GM19023 (cell line): ENCODE data around the gene JAKMIP2.
"Not testable (repeated sequence)": the region's sequence is repeated elsewhere in the genome, so short reads cannot be mapped to it uniquely, and the experiment has no call there.

Experiments
- ATAC-seq: cut with Tn5 transposase; IDR thresholded peaks from one replicate; pipeline ENCODE4 v1.9.1; 2021; ENCODE audit warnings: mild to moderate bottlenecking, moderate library complexity; ENCODE audit not compliant: unreplicated experiment

JAKMIP2 gene

DNA sequence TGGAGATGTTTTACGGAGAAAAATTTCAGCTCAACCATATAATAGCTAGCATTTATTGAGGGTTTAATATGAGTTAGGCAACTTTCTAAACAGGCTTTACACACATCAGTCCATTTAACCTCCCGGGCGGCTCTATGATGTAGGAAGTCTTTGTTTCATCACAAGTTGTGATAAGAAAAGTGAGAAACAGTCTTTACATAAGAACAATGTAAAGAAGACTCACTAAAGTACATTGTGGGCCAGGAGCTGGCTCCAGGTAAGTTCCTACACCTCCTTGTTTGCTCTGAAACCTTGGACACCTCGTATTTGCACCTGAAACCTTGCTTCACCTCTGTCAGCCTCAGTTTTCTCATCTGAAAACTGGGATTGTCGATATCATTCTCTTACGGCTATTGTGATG, 116.1 kb downstream of the JAKMIP2 start:
- ATAC-seq: no peak

DNA sequence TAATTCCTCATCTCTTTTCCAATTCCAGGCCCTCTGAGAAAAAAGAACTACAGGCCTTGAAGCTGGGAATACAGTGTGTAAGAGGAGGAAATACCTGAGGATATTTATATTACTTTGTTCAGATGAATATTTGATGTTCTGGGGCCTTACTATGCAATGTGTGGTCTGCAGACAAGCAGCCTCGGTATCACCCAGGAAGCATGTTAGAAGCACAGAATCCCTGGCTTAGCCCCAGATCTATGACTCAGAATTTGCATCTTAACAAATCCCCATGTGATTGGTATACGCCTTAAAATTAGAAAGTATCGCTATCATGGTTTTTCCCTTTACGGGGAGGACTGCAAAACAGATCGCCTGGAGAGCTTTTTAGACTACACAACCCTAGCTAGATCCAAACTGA, 121.0 kb downstream of the JAKMIP2 start:
- ATAC-seq: no peak

DNA sequence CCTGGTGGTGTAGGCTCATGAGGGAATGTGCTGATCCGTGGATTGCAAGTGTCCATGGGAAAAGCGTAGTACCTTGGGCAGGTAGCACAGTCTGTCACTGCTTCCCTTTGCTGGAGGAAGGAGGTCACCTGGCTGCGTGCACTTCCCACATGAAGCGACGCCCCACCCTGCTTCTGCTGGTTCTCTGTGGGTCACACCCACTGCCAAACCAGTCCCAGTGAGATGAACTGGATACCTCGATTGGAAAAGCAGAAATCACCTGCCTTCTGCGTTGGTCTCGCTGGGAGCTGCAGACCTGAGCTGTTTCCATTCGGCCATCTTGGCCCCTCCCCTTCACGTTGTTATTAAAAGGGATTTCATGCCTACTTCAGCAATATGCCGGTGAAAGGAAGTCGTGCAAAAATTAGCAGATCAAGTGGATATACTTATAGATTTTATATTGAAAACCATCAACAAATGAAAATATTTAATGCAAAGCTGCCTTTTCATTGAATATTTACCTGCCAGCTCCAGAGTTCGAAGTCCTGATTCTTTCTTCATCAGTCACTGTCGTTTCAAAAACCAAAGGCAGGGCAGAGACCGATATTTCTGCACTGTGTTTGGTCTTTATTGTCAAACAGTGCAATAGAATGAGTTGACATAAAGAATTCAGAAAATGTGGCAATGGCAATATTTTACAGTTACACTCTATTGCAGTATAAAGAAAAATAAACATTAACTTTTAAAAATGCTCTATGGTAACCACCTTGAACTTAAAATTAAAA, 123.2 kb downstream of the JAKMIP2 start:
- ATAC-seq: no peak

DNA sequence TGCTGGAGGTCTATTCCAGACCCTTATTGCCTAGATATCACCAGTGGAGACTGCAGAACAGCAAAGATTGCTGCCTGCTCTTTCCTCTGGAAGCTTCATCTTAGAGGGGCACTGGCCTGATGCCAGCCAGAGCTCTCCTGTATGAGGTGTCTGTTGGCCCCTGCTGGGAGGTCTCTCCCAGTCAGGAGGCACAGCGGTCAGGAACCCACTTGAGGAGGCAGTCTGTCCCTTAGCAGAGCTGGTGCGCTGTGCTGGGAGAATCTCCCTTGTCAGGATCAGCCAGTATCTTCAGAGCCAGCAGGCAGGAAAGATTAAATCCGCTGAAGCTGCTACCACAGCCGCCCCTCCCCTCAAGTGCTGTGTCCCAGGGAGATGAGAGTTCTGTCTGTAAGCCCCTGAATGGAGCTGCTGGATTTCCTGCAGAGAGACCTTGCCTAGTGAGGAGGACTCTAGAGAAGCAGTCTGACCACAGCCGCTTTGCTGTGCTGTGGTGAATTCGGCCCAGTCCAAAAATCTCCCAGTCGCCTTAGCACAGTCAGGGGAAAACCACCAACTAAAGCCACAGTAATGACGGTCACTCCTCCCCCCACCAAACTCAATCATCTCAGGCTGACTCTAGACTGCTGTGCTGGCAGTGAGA, 124.1 kb downstream of the JAKMIP2 start:
- ATAC-seq: no peak

DNA sequence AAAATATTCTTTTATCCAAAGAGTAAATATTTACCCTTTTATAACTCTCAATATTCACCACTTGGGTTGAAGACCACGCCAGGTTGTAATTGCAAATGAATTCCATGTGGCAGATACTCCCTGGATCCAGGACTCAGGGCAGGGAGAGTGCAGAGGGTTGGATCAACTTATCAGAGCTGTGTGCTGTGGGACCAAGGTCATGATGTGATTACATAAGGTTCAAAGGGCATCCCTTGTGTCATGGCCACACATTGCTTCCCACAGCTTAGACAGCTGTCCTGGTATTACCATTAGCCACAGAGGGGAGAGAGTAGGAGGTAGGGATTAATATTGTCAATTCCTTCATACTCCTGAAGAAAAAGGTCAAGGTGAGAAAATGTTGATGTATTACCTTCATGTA, 133.9 kb downstream of the JAKMIP2 start:
- ATAC-seq: no peak

DNA sequence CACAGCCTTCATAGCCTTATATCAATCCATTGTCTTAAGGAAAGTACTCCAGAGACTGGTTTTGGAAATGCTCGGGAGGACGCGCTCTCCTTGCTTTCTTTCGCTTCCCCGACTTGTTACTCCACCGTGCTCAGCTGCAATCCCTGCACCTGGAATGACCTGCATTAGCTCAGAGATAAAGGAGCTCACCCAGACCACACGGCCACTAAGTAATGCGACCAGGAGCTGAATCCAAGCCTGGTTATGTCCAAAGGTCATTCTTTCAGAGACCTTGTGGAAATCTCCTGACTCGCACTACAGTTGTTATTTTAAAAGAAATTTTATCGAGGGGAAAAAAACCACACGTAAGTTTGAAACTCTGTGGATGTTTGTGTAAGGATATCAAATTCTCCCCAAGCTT, 137.3 kb downstream of the JAKMIP2 start:
- ATAC-seq: no peak

DNA sequence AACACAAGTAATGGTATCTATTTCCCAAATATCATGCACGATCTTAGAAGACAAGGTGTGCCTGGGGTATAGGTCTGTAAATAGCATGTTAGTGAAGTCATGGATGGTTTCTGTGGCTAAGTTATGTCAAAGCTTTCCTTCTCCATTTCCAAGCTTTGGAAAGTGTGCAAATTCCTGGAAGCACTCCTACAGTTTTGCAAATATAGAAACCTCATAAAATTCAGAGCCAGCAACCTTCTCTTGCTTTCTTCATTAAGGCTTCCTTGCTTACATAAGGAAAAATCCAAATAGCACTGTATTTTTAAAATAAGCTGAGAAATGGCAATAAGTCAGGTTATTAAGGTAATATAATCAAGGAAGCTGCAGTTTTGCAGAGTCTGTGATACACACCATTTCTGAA, 138.1 kb downstream of the JAKMIP2 start:
- no peak for ATAC-seq

DNA sequence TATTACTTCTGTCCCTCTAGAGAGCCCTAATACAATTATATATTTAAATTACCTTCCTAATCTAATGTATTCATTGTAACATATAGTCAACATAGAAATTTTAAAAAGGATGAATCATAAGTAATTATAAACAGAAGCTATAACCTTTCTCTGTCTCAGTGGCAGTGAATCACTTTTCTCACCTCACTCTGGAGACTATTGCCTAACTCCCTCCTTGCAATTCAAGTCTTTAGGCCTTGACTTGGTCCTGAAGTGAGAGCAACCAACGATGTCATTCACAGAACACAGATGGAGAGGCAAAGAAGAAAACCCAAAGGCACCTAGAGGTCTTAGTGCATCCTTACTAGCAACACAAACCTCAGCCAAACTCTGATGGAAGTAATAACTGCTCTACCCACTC, 139.4 kb downstream of the JAKMIP2 start:
- ATAC-seq: no peak

DNA sequence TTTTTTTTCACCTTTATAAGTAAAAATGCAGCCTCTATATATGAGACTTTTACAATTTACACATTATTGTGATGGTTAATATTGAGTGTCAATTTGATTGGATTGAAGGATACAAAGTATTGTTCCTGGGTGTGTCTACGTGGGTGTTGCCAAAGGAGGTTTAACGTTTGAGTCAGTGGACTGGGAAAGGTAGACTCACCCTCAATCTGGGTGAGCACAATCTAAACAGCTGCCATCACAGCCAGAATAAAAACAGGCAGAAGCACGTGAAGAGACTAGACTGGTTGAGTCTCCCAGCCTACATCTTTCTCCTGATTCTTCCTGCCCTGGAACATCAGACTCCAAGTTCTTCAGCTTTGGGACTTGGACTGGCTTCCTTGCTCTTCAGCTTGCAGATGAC, 139.9 kb downstream of the JAKMIP2 start:
- no peak for ATAC-seq

DNA sequence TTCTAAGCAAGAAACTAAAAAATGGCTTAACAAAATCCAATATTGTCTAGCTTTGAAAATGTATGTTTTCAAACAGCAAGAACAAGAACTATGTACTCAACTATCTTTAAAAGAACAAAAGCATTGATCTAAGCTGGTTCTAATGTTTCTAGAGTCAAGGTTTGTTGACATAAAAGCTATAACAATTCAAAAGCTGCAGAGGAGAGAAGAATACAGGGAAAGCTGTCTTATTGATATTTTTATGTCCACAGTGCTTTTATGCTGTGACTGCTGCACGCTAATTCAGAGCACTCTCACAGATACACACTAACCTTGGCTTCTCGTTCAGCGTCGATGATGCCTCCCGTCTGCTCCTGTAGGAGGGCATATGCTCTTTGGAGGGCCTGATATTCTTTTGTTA, 143.2 kb downstream of the JAKMIP2 start:
- no peak for ATAC-seq

DNA sequence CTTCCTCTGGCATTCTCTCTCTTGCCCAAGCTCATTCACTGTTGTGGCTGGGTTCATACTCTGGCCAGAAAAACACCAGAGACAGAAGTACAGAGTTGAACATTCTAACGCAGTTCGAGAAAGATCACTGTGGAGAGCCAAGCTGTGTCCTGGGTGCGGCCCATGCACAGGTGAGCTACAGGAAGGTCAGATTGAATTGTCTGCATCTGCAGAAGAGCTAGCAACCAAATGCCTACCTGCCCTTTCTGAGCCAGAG, 145.9 kb downstream of the JAKMIP2 start:
- no peak for ATAC-seq

DNA sequence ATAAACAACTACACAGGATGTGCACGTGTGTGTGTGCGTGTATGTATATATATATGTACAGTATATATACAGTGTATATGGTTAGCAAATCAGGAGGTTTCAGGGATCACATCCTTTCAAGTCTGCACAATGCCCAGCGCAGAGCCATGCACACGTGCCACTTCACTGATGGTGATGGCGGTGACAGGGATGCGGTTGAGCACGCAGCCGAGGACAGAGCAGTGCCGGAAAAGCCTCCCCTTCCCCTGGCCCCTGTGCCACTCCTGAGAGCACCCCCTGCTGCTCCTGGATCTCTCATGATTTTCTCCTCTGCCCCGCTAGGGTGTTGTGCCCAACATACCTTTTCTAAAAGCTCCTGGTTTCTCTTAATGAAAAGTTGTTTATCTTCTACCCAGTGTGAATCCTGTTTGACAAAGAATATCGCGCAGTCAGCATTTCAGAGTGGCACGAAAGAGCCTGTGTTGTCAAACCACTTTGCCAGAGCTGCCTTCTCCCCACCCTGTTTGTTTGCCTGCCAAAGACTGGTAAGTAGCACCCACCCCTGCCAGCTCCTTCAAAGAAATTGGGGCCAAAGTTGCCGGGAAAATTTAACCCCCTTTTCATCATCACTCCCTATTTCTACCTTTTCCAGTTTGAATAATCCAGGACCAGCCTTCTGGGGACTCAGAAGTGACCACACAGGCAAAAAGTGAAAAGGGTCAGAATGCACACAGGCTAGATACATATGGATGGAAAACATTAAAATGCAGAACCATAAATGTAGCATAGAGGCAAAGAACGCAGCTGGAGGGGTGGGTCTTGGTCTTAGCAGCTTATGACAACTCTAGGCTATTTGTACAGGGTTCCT, 146.4 kb downstream of the JAKMIP2 start:
- ATAC-seq: no peak

DNA sequence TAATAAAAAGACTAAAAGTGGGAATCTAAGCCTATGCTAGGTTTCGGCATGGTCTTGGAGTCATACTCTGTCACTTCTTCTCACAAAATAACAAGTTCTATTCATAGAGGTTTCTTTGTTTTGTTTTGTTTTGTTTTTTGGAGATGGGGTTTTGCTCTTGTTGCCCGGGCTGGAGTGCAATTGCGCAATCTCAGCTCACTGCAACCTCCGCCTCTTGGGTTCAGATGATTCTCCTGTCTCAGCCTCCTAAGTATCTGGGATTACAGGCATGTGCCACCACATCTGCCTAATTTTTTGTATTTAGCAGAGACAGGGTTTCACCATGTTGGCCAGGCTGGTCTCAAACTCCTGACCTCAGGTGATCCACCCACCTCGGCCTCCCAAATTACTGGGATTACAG, 147.1 kb downstream of the JAKMIP2 start:
- not testable (repeated sequence) for ATAC-seq

DNA sequence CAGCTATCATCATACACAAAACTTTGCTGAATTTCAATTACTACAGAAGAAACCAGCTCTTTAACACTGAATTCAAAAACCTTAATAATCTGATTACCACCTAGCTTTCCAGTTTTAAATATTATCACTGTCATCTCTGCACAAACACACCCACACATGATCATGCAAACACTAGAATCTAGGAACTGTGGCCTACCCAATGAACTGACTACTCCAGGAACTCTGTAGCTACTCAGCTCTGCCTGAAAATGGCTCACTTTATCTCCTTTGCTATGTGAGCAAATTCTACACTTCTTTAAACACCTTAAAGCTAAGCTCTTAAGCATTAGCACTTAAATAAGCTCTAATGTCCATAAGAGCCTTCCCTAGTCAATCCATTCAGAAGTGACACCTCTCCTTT, 149.4 kb downstream of the JAKMIP2 start:
- ATAC-seq: no peak

DNA sequence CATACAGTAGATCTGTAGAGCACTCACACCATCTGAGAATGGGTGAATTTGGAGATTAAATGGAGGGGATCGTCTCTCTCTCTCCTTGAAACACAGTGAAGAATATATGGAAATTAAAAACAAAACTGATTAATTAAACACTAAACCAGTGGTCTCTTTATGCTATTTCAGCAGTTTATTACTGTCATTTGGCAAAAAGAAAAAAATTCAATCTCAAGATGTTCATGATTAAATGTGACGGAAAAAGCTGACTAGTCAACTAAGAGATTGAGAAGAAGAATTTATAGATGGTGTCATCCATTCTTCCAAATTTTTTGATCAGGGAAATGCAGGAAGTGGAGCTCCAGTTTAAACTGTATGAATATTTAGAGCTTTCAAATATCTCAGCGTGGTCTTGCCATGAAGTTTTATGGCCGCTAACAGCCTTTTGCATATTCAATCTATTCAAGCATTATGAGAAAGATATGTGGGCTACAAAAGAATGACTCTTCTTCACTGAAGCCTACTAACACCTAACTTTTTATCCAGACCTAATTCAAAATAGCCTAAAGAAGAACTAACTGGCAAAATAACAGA, 151.0 kb downstream of the JAKMIP2 start:
- ATAC-seq: no peak

DNA sequence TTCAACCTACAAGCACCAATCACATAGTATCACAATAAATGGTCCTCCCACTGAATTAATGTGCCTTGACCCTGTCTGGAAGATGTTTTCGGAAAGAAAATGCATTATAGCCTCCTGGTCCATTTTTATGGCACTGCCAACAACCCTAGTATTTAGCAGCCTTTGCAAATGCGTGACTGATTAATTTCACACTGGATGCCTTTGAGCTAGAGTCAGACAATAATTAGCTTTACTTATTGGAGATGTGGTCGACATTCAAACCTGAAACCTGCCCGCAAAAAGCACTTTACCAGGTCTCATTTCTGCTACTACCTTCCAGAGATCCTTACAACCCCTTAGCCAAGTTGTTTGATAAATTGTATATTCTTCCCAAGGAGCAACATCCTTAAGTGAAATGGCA, 153.3 kb downstream of the JAKMIP2 start:
- no peak for ATAC-seq

DNA sequence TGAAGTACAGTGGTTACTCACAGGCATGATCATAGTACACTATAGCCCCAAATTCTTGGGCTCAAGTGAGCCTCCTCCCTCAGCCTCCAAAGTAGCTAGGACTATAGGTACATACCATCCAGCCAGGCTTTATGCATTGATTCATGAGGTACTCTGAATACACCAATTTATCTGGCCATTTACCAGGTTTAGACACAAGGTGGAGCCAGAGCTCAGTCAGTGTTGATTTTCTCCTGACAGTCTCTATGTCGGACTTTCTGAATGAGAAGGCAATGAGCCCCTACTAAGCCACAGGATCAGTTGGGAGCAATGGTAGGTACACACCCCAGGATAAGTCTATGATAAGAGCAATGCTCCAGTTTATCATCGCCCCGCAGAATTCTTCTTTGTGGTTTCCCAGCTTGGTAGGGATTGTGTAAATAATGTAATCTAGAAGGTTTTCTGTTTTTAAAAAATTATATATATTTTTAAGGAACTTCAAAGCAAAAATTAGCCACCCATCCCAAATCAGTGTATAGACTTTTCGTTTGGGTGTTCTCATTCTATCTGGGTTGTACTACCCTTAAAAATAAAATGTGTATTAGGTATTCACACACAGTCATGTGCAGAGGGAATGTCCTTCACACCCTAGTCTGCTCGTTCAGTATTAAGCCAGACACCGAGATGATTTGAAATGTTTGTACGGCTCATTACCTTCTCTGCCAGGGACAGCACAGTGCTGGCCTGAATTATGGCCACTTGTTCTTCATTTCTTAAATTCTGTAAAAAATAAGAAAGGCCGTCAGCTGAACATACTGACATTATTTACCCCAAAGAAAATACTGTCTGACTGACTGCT, 154.3 kb downstream of the JAKMIP2 start:
- peak; percentile 88 for ATAC-seq

DNA sequence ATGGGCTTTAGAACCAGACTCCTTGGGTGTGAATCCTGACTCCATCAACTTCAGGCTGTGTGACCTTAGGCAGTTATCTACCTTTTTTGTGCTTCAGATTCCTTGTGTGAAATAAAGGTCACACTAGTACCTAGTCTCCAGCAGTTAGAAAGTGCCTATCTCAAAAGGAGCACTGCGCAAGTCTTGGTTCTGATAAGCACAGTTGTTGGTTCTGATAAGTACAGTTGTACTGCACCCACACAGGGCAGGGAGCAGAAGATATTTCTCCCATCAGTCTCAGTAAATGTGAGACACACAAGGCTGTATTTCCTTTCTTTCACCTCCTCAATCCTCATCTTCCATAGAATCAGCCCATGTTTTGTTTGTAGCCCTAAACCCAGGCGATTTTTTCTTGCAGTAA, 156.1 kb downstream of the JAKMIP2 start:
- no peak for ATAC-seq

DNA sequence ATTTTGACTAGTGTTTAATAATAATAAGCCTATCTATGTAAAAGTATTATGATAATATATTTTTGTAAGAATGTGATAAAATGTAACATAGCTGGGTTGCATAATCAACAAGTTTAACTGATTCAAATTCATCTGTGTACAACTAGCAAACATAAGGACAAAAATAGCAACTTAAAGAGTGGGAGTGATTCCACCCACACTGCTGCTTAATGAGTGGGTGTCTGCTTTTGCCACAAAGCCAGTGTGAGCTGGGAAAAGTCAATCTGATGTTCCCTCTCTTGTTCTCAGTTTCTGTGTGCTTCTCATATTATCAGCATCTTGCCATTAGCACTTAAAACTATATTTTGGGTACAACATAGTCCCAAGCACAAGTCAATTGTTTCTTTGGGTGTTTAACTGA, 161.5 kb downstream of the JAKMIP2 start:
- ATAC-seq: no peak

DNA sequence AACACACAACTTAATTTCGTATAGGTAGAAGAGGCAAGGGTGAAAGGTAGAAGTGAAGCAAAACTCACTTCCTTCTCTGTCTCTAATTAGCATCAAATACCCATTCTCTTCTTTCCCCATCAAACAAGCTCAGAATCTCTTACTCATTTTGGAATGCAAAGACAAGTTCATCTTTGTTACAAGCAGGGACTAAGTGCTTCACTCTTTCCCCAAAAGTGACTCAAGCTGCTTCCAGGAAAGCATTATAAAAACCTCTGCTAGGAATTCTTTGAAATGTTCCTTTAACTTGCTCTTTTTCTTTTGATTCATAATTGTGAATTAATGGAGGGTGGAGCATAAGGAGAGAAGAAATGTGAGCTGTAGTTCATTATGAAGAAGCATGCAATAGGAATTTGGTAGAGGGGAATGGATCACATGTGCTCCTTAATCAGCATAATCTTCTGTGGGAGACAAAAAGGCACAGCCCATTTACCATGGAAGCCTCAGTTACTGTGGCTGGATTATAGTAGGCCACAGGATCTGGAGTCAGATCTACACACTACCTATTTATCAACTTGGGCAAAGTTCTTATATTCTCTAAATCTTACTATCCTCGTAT, 163.1 kb downstream of the JAKMIP2 start:
- no peak for ATAC-seq
